ENCODE data around the gene STXBP4.

STXBP4 gene

DNA sequence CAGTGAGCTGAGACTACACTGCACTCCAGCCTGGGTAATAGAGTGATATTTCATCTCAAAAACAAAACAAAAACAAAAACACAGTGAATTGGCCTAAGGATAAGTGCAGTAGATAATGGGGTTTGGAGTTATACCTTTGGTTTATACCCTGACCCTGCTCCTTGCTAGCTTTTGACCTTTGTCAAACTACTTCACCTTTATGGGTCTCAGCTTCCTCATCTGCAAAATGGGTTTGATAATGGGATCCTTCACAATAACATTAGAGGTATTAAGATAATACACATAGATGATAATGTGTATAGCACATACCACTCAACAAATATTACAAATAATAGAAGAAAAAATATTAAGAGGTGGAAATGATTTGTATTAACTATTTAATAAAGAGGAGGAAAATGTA lies 85.9 kb downstream of the STXBP4 start:
- DNase-seq (ENCODE audit: low read depth, low spot score): no peak
- TF ChIP-seq, protein P1, sequence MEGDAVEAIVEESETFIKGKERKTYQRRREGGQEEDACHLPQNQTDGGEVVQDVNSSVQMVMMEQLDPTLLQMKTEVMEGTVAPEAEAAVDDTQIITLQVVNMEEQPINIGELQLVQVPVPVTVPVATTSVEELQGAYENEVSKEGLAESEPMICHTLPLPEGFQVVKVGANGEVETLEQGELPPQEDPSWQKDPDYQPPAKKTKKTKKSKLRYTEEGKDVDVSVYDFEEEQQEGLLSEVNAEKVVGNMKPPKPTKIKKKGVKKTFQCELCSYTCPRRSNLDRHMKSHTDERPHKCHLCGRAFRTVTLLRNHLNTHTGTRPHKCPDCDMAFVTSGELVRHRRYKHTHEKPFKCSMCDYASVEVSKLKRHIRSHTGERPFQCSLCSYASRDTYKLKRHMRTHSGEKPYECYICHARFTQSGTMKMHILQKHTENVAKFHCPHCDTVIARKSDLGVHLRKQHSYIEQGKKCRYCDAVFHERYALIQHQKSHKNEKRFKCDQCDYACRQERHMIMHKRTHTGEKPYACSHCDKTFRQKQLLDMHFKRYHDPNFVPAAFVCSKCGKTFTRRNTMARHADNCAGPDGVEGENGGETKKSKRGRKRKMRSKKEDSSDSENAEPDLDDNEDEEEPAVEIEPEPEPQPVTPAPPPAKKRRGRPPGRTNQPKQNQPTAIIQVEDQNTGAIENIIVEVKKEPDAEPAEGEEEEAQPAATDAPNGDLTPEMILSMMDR (IDR thresholded peaks at IDR 0.05; ENCODE audit: low read depth, low read length): no peak
- no peak overlapping the region for H3K4me3 ChIP-seq (ENCODE audit: low read depth, low read length)
- in situ Hi-C loops (cut with HindIII; ENCODE audit: low sequenced_read_pairs): no loop called here

DNA sequence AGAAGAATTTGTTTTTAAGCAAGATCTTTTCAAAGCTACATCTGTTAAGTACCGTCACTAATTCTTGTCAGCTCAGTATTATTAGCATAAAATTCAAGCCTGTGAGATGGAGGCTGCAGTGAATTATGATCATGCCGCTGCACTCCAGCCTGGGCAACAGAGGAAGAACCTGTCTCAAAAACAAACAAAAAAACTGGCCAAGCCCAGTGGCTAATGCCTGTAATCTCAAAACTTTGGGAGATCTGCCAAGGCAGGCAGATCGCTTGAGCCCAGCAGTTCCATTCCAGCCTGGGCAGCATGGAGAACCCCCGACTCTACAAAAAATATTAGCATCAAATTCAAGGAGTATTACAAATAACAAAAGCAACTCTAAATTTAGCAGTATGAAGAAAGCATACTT lies 88.0 kb downstream of the STXBP4 start:
- DNase-seq (ENCODE audit: low read depth, low spot score): peak; percentile 16
- in situ Hi-C loops (cut with HindIII; ENCODE audit: low sequenced_read_pairs): no loop called here
- H3K4me3 ChIP-seq (ENCODE audit: low read depth, low read length): no peak overlapping the region
- TF ChIP-seq, protein P1 (IDR thresholded peaks at IDR 0.05; ENCODE audit: low read depth, low read length): no peak

DNA sequence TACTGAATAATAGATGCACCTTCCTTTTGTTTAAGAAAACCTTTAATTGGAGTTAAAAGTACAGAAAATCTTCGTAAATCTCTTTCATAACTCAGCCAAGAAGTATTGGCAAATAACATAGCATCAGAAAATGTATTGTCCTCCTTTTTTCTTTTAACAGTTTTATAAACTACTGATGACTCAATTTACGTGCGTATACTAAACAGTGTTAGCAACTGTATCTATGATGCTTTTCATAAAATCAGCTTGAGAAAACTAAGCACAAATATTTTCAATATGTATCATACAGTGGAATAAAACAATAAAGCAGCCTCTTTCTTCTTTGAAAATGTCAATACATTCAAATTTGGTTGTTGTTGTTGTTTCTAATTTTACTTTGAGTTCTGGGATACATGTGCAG lies 88.6 kb downstream of the STXBP4 start:
- no peak overlapping the region for H3K4me3 ChIP-seq (ENCODE audit: low read depth, low read length)
- no peak for DNase-seq (ENCODE audit: low read depth, low spot score)
- TF ChIP-seq, protein P1 (IDR thresholded peaks at IDR 0.05; ENCODE audit: low read depth, low read length): no peak
- in situ Hi-C loops (cut with HindIII; ENCODE audit: low sequenced_read_pairs): no loop called here

DNA sequence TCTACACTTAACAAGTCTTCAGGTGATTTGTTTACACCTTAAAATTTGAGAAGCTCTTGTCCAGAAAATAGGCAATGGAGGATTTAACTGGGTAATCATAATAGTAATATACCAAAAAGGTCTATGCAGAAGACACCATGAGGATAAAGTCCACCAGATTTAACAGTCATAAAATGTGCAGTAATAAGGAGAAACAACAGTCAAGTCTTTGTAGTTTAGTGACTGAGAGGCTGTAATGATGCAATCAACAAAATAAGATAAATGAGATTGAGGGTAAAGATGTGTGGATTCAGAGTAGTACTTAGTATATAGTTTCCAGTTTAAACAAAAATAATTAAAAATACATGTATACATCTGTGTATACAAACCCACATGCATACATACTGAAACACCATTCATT lies 91.2 kb downstream of the STXBP4 start:
- in situ Hi-C loops (cut with HindIII; ENCODE audit: low sequenced_read_pairs): no loop called here
- TF ChIP-seq, protein P1 (IDR thresholded peaks at IDR 0.05; ENCODE audit: low read depth, low read length): no peak
- no peak overlapping the region for H3K4me3 ChIP-seq (ENCODE audit: low read depth, low read length)
- no peak for DNase-seq (ENCODE audit: low read depth, low spot score)

DNA sequence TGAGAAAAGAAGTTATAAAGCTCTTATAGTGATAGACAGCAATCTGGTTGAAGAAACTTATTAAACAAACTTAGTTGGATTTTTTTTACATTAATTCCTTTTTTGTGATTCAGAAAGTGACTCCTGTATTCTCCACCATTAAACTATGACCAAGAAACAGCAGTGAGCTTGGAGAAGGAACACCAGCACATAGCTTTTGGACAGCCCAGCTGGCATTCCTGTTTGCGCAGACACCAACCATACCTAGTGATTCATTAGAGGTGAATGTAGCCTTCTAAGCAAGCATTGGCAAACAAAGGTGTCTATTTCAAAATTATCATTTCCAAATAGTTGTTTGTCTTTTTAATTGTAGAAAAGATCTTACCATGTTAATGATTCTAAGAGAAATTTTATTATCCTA lies 94.4 kb downstream of the STXBP4 start:
- no peak overlapping the region for H3K4me3 ChIP-seq (ENCODE audit: low read depth, low read length)
- peak; percentile 57 for DNase-seq (ENCODE audit: low read depth, low spot score)
- in situ Hi-C loops (cut with HindIII; ENCODE audit: low sequenced_read_pairs): no loop called here
- TF ChIP-seq, protein P1 (IDR thresholded peaks at IDR 0.05; ENCODE audit: low read depth, low read length): no peak

DNA sequence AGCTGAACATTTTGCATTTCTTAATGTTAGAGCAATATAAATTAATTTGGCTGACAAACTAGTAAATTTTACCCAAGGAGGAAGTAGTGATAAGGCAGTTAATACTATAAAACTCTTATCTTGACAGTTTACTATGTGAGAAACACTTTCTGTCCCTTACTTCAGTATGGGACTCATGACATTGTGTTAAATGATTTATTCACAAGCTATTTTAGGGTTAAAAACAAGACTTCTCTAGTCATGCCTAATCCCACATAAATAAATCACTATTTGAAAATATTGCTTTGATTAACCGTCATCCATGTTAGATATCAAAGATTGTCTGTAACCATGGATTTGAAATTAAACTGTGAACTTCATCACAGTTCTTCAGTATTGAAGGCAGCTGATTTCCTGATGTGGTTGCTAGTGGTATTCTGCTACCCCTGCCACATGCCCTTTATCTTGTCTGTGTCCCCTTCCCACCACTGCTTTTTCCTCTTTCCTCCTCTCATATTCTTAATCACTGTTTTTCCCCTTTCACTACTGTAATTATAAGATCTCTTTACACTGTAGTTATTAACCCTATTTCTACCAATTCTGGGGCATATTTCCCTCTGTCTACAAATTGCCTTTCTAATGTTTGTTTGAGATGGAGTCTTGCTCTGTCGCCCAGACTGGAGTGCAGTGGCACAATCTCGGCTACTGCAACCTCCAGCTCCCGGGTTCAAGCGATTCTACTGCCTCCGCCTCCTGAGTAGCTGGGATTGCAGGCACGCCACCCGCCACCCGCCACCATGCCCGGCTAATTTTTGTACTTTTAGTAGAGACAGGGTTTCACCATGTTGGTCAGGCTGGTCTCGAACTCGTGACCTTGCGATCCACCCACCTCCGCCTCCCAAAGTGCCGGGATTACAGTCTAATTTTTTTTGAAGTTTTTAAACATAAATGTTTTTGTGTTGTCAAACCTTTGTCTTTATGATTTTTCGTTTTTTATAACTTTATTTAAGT lies 95.6 kb downstream of the STXBP4 start:
- DNase-seq (ENCODE audit: low read depth, low spot score): no peak
- in situ Hi-C loops (cut with HindIII; ENCODE audit: low sequenced_read_pairs): no loop called here
- no peak overlapping the region for H3K4me3 ChIP-seq (ENCODE audit: low read depth, low read length)
- TF ChIP-seq, protein P1 (IDR thresholded peaks at IDR 0.05; ENCODE audit: low read depth, low read length): no peak

Measured in astrocyte of the spinal cord (primary cell).